Measurements from ENCODE around the gene SLC35D1. TPM values are rescaled to one million over a fixed set of nuclear protein-coding genes. Genes with fewer than 3 reads are reported as not detected.

SLC35D1 gene
- total and polyA plus RNA-seq, 2 of the 13 experiments (the other 11 are each of a cell fraction or from before 2014, with no cell fraction given): 12.4 to 41.5 TPM

DNA sequence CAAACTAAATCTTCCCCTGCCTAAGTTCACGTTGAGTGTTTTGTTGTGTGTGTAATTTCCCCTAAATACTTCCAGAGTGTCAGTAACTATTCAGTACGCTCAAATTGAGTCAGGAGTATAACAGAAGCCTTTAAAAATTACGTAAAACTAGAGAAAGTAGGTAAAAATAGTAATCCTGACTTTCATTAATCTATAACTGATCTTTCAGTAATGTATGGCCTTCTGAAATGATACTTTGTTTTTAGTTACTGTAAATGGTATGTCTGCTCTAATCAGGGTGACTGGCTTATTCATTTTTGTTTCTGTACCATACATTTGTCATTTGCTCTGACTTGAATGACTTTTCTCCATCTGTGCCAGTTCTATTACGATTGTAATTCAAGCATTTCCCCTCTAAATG, 99.7 kb downstream of the SLC35D1 start:
- no peak overlapping the region for H3K4me3 ChIP-seq (replicated peaks in 1 of 3; ENCODE audit: insufficient read depth in 1 of 3, low read depth in 2 of 3, low read length in 3 of 3)
- no peaks in the 10 kb centered on the region for H3K27me3 ChIP-seq (ENCODE audit: control insufficient read depth in 1 of 2, insufficient read depth in 2 of 2, low read length in 2 of 2)
- no peaks in the 10 kb centered on the region for H3K4me1 ChIP-seq (ENCODE audit: insufficient read depth, low read length)
- H3K9ac ChIP-seq (ENCODE audit: insufficient read depth, low read depth, low read length): no peak overlapping the region
- ChIA-PET POLR2A (interaction anchor here (1.3 kb wide), 1 partner anchor 24 kb away, joined by 3 read pairs; no protein-coding TSS in a partner anchor), CTCF (ENCODE audit: low intra/inter-chr PET ratio, low total read pairs) (no interaction called here)
- no peak overlapping the region for H2AFZ ChIP-seq (ENCODE audit: low read length)
- H3K27ac ChIP-seq (ENCODE audit: extremely low read length, insufficient read depth, low read length): no peak overlapping the region
- no peaks in the 10 kb centered on the region for H3K9me3 ChIP-seq (ENCODE audit: low read length)
- peaks cover 4% of the 10 kb centered on the region; the same call in 1 of the 2 replicates for H4K20me1 ChIP-seq (ENCODE audit: insufficient read depth, low read length)
- H3K36me3 ChIP-seq (replicated peaks in 1 of 2; ENCODE audit: control insufficient read depth in 1 of 2, insufficient read depth in 2 of 2, low read length in 2 of 2): peaks cover 0 to 48% of the 10 kb centered on the region in 2 experiments
- FAIRE-seq: no peak
- no peak for ATAC-seq
- intact Hi-C loops (cut with micrococcal nuclease; ENCODE audit: unreplicated experiment): no loop called here
- 96% methylated on average over 4 of the region's 4 CpGs for WGBS (ENCODE audit: low lambda C conversion rate)
- in situ Hi-C loops (cut with HindIII; ENCODE audit: extremely low pct_ligation_motif_present, low pct_unique_long_range_greater_than_20kb): no loop called here
- H3K79me2 ChIP-seq (ENCODE audit: insufficient read depth, low read length): no peaks in the 10 kb centered on the region
- TF ChIP-seq MEIS1 (CRISPR knock-in tag; IDR thresholded peaks at IDR 0.05; ENCODE audit: borderline replicate concordance) (no peak), ZNF747 (CRISPR knock-in tag; IDR thresholded peaks at IDR 0.05; ENCODE audit: borderline replicate concordance) (no peak)
- TF ChIP-seq, protein P1, sequence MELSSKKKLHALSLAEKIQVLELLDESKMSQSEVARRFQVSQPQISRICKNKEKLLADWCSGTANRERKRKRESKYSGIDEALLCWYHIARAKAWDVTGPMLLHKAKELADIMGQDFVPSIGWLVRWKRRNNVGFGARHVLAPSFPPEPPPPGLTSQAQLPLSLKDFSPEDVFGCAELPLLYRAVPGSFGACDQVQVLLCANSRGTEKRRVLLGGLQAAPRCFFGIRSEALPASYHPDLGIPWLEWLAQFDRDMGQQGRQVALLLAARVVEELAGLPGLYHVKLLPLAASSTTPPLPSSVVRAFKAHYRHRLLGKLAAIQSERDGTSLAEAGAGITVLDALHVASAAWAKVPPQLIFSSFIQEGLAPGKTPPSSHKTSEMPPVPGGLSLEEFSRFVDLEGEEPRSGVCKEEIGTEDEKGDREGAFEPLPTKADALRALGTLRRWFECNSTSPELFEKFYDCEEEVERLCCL (CRISPR knock-in tag; IDR thresholded peaks at IDR 0.05; ENCODE audit: borderline replicate concordance): no peak
- BruUV-seq (replicated peaks): no TSS peak
- DNase-seq (ENCODE audit: low spot score): no peak
- H3K4me2 ChIP-seq (ENCODE audit: low read depth, low read length): no peak overlapping the region

DNA sequence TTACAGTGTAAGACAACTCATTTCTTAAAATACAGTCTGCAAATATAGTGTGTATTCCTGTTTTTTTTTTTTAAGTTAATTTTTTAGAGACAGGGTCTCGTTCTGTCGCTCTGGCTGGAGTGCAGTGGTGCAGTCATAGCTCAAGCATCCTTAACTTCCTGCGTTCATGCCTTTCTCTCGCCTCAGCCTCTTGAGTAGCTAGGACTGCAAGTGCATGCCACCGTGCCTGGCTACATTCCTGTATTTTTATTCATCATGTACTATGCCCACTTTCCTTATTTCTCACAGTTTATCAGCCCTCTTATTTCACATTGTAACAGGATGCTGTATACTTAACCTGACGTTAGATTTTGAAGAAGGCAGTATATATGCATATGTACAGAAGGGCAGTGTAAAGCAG, 102.4 kb downstream of the SLC35D1 start:
- BruUV-seq (replicated peaks): no TSS peak
- H3K4me2 ChIP-seq (ENCODE audit: low read depth, low read length): no peak overlapping the region
- no peak overlapping the region for H2AFZ ChIP-seq (ENCODE audit: low read length)
- H3K36me3 ChIP-seq (replicated peaks in 1 of 2; ENCODE audit: control insufficient read depth in 1 of 2, insufficient read depth in 2 of 2, low read length in 2 of 2): peaks cover 2 to 53% of the 10 kb centered on the region in 2 experiments
- no peak for TF ChIP-seq SPEN (CRISPR knock-in tag; IDR thresholded peaks at IDR 0.05; ENCODE audit: low read depth)
- no peak for TF ChIP-seq ZNF780A (CRISPR knock-in tag; IDR thresholded peaks at IDR 0.05)
- no peak overlapping the region for H3K9ac ChIP-seq (ENCODE audit: insufficient read depth, low read depth, low read length)
- H3K4me1 ChIP-seq (ENCODE audit: insufficient read depth, low read length): no peaks in the 10 kb centered on the region
- FAIRE-seq (no peak), DNase-seq (ENCODE audit: low spot score) (no peak), ATAC-seq (no peak)
- no peak overlapping the region for H3K4me3 ChIP-seq (replicated peaks in 1 of 3; ENCODE audit: insufficient read depth in 1 of 3, low read depth in 2 of 3, low read length in 3 of 3)
- H3K9me3 ChIP-seq (ENCODE audit: low read length): no peaks in the 10 kb centered on the region
- in situ Hi-C loops (cut with HindIII; ENCODE audit: extremely low pct_ligation_motif_present, low pct_unique_long_range_greater_than_20kb): no loop called here
- H3K27ac ChIP-seq (ENCODE audit: extremely low read length, insufficient read depth, low read length): no peak overlapping the region
- CTCF ChIA-PET (ENCODE audit: low intra/inter-chr PET ratio, low total read pairs): no interaction called here
- intact Hi-C loops (cut with micrococcal nuclease; ENCODE audit: unreplicated experiment): no loop called here
- H3K79me2 ChIP-seq (ENCODE audit: insufficient read depth, low read length): peaks cover 3% of the 10 kb centered on the region
- WGBS (ENCODE audit: low lambda C conversion rate): 98% methylated on average over 6 of the region's 6 CpGs
- H3K27me3 ChIP-seq (ENCODE audit: control insufficient read depth in 1 of 2, insufficient read depth in 2 of 2, low read length in 2 of 2): no peaks in the 10 kb centered on the region
- H4K20me1 ChIP-seq (ENCODE audit: insufficient read depth, low read length): peaks cover 4% of the 10 kb centered on the region; the same call in 1 of the 2 replicates
- POLR2A ChIA-PET: no interaction called here

Small RNAs within 50 kb of the gene (small RNA-seq; reads per million reads assigned to genes)
- 0 reads per million in 3 experiments for gene RF00322 (ENCODE audit: insufficient read depth in 2 of 3, insufficient read length in 3 of 3, low read depth in 2 of 3, low replicate concordance in 1 of 3)

Other genes starting within 250 kb of the SLC35D1 start
- 0.04 and 0.38 TPM in 2 replicates for gene DNAI4, start 129.3 kb downstream of the SLC35D1 start, total RNA-seq (2016; rRNA removed; fragmentation: Illumina TruSeq; extraction: Trizol)
- gene DNAI4, start 129.3 kb downstream of the SLC35D1 start, polyA plus RNA-seq (2011; rRNA removed): 0.08 and 0.25 TPM in 2 replicates
- 30.4 and 49.3 TPM in 2 replicates for gene MIER1, start 129.2 kb downstream of the SLC35D1 start, total RNA-seq (2016; rRNA removed; fragmentation: Illumina TruSeq; extraction: Trizol)
- gene MIER1, start 129.2 kb downstream of the SLC35D1 start, polyA plus RNA-seq (2011; rRNA removed): 5.8 and 7.0 TPM in 2 replicates
- gene C1orf141, start 80.8 kb upstream of the SLC35D1 start, total RNA-seq (2016; rRNA removed; fragmentation: Illumina TruSeq; extraction: Trizol): not detected in 2 replicates
- not detected in 2 replicates for gene C1orf141, start 80.8 kb upstream of the SLC35D1 start, polyA plus RNA-seq (2011; rRNA removed)
- gene IL23R, start 112.3 kb upstream of the SLC35D1 start, total RNA-seq (2016; rRNA removed; fragmentation: Illumina TruSeq; extraction: Trizol): not detected in 2 replicates
- 0.07 TPM in 1 of 2 replicates, not detected in the other for gene IL23R, start 112.3 kb upstream of the SLC35D1 start, polyA plus RNA-seq (2011; rRNA removed)